ENCODE data around the gene SLC7A6.

Gene SLC7A6

DNA sequence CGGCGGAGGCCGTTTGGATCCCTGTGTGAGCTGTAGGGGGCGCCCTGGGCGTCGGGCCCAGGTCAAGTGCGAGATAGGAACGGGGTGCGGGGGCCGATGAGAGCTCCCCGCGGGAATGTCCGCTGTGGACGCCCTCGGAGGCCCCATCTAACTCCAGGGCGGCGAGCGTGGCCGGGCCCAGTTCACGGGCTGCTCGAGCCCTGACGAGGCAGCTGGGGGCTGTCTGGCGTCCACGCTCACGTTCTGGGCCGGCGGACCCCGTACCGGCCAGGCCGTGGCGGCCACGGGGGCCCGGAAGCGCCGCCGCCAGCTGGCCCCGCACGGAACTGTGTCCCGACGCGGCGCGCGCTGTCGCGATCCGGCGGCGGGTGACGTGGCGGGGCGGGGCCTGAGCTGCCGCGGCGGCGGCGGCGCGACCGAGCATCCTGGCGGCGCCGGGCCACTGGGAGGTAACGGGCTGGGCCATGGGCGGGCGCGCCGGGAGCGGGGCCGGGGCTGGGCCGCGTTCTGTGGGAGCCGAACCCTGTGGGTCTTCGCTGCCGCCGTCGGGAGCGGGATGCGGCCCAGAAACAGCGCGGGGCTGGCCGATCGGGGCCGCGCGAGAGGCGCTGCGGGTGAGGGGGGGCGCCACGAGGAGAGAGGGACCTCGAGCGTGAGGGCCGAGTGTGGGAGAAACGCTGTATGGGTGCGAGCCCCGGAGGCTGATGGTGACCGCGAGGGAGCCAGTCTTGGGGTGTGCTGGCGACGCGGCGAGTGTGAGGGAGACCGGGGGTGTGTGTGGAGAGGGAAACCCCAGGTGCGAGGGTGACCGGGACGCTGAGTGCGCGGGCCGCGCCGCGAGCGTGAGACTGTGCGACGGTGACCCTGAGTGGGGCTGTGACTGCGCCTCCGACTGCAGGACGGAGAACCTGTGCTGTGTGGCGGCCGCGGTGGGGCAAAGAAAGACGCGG, at the start of gene SLC7A6:
Gene SLC7A6 (plus strand): TSS at position 399 of the 950 bp plus-strand sequence. CDS start 10,201 bp downstream, outside the sequence.
- DNase-seq (ENCODE audit: low read depth, low spot score) = peak; percentile 91

DNA sequence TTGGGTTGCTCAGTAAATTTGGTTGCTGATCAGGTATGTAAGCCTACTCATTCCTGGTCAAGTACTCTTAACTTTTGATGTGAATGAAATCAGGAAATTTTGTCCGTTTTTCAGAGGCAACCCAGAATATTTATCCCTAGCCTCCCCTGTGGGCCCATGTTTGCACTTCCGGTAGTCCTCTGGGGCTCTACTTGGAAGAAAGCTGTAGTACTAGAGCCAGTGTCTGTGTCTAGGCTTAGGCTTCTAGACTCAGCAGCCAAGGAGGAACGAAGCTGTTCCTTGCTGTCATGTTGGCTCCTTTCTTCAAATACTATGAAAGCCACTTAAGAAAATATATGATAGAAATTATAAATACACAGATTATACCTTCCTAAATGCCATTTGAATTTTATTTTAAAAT, 49.6 kb upstream of the SLC7A6 start:
- DNase-seq (ENCODE audit: low read depth, low spot score) = no peak

DNA sequence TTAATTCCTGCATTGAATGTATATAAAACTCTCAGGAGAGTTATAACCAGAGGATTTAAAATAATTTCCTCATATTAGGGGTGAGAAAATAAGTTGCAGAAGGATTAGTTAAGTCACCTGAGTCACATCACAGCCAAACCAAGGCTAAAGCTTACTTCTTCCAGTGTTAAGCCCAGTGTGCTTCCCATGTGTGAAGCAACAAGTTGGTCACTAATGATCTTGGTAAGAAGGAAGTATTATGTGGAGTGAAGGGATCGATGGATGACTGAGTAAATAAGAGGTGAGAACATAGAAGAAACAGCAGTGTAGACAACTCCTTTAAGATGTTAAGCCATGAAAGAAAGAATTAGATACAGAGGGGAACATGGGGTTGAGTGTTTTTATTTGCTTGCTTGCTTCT, 49.0 kb upstream of the SLC7A6 start:
- no peak for DNase-seq (ENCODE audit: low read depth, low spot score)

DNA sequence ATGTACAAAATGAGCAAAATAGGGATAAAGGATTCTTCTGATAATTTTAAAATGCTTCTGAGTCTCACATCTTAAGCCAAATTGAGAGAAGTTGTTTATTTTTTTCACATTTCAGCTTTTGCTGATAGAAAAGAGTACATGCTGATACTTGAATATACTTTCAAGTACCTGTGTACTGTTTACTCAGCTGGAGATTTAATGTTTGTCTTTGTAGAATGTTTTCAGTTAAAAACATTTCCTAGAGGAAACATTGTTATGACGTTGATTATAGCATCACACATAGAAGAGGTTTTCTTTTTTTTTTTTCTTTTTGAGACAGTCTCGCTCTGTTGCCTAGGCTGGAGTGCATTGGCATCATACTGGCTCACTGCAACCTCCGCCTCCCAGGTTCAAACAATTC, 48.1 kb upstream of the SLC7A6 start:
- DNase-seq (ENCODE audit: low read depth, low spot score) = no peak

DNA sequence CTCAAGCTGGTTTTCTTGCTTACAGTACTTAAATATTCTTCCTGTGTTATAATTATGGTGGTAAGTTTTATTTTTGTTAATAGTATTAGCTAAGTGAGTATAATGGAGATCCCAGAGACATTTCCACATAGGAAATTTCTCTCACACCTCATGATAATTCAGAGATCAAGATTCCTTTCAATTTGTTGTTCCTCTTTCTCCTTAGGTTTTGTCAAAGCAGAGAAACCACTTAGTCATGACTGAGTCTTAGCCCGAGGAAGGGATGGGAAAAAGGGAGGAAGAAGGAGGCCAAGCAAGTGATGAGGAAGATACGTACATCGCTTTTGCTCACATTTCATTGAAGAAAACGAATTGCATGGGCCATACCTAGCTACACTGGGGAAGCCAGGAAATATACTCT, 46.8 kb upstream of the SLC7A6 start:
- DNase-seq (ENCODE audit: low read depth, low spot score) = no peak

DNA sequence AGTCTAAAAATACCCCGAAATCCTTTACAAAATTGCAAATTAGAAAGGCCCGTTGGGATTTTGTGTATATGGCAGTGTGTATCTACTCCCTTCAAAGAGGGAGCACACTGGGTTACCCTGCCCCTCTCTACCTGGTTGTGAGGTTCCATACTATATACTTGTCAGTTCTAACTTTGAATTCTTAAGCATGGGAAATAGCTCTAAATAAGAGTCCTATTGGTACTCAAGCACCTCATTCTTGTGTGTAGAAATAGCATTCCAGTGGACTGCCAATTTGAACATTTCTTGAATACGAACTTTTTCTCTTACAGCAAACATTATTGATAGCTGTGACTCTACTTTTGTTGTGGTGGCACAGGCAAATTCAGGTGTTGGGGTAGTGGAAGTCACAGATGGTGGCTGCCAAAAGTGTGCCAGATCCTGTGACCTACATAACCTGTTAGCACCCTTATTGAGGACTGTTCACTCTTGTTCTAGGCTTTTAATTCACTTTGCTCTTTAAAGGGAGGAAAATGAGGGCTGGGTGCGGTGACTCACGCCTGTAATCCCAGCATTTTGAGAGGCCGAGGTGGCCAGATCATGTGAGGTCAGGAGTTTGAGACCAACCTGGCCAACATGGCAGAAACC, 44.5 kb upstream of the SLC7A6 start:
- DNase-seq (ENCODE audit: low read depth, low spot score) = no peak

DNA sequence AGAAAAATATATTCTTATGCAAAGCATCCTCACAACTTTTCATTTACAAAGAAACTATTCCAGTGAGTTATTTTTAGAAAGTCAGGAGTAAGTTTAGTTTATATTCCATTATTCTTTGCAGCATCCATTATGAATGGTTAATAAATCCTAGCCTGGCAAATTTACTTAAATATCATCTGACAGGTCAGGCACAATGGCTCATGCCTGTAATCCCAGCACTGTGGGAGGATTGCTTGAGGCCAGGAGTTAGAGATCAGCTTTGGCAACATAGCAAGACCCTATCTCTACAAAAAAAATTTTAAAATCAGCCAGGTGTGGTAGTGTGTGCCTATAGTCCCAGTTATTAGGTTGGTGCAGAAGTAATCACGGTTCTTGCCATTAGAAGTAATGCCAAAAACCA, 41.3 kb upstream of the SLC7A6 start:
- DNase-seq (ENCODE audit: low read depth, low spot score) = no peak

DNA sequence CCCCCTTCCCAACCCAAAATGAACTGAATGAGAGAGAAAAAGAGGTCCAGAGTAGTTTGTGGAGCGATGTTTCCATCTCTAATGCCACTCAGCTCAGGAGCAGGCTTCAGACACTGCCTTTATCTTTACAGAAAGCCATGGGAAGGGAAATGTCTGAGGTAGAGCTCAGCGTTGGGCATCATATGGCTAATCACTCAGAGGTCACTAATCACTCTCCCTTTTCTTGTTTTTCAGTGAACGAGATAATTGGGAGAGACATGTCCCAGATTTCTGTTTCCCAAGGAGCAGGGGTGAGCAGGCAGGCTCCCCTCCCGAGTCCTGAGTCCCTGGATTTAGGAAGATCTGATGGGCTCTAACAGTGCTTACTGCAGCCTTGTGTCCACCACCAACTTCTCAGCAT, 38.2 kb upstream of the SLC7A6 start:
- DNase-seq (ENCODE audit: low read depth, low spot score) = no peak

DNA sequence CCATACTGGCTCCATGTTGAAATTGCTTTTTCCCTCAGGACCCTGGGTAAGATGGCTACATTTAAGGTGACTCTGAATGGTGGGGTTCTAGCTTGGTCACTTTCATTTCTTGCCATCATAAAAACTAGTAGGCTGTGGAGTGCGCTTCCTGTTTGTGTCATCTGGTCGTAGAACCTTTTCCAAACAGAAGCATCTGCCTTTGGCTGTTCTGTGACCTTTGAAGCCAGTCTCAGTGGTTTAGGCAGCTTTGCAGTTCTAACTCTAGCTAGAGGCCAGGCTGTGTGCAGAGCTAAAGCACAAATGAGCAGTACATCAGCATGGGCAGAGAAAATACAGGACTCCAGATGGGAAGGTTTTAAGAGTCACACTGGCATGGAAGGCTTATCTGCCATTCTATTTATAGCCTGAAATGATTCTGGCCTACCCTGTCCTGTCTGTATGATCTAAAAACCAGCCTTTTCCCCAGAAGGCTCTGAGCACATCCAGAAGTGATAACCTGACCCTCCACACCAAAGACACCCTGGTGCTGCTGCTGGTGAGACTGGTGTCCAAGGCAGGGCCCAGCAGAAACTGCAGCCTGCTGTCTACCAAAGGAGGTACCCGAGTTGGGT, 37.0 kb upstream of the SLC7A6 start:
- no peak for DNase-seq (ENCODE audit: low read depth, low spot score)

DNA sequence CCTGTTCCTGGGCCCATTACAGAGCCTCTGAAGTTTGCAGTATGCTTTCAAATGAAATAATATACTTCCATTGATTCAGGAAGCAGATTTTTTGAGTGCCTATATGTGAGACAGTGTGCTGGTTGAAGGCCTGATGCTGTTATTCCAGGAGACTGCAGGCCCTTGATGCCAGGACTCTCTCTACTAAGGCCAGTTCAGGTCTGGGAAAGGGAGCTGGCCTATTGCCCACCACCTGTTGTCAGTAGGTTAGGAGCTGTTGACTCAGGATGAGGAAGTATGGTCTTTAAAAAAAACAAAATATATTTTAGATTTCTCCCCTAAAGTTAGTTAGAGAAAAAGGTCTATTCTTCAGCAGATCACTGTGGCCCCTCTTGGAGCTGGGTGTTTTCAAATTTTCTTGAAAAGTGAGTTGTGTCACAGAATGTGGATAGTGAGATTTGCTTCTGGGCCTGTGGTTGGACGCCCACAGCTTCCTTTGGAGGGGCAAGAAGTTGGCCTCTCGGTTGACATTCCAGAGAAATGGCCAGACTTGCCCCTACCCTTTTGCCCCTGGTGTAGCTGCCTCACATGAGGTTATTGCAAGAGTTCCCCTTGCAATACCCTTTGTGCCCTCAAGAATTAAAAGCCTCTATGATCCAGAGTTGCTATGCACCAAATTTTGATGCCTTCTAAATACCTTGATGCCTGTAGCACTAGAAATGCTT, 36.3 kb upstream of the SLC7A6 start:
- no peak for DNase-seq (ENCODE audit: low read depth, low spot score)

DNA sequence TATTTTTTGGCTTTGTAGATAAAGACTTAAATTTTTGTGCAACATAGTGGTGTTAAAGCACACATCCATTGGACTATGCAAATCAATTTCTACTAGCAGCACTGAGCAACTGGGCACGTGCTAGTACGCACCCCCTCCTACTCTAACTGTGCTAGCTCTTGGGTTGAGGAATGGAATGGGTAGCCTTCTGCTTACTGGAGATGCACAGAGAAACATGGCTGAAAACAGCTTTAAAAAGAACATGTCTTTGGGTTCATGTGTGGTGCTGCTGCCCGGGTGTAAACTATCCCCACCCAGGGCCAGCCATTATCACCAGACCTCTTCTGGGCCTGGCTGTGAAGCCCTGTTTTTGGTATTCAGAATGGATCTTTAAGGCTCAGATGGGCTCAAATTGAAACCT, 35.7 kb upstream of the SLC7A6 start:
- DNase-seq (ENCODE audit: low read depth, low spot score) = no peak

DNA sequence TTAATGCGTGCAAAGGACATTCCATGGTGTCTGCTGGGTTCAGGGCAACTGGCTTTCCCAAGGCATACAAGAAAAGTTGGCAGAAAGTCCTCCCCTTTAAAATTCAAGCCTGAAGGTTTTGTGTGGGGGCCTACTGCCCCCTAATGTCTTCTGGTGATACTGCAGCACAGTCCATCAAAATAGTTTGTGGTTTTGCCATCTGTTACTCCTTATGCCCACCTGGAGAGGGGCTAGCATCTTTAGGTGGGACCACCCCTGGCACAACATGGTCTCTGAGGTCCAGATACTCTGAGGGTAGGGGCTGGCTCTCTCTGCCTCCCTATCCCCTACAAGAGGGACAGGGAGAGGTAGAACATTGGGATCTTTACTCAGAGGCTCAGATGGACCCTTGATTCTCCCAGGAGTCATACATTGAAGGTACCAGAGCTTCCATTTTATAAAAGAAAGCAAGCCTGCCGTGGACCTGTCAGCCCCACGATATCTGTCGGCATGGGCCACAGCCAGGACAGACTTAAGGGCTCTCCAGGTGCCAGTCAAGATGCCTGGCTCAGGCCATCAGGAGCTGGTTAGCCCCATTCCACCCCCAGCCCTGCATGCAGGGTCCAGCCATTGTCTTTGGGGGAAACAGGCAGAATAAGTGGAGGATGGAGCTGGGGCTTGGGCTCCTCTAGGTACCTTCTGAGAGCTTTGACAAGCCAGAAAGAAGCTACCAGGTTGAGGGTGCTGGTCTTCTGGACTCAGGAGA, 34.7 kb upstream of the SLC7A6 start:
- peak; percentile 81 for DNase-seq (ENCODE audit: low read depth, low spot score)

DNA sequence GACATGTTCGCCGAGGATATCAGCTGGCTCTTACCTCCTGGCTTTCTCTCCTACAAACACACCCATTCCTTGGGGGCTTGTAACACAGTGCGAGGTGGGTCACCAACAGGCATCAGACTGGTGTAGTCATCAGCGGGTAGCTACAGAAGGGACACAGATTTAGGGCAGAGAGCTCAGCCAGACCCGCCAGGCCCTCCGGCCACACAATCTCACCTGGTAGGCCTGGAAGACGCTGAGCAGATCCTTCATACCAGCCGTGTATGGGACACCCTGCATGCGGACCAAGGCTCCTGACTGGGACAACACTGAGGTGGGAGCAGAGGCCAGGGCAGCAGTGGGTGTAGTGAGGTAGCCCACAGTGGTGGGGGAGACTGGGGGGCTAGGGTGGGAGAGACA, 34.2 kb upstream of the SLC7A6 start:
- no peak for DNase-seq (ENCODE audit: low read depth, low spot score)

DNA sequence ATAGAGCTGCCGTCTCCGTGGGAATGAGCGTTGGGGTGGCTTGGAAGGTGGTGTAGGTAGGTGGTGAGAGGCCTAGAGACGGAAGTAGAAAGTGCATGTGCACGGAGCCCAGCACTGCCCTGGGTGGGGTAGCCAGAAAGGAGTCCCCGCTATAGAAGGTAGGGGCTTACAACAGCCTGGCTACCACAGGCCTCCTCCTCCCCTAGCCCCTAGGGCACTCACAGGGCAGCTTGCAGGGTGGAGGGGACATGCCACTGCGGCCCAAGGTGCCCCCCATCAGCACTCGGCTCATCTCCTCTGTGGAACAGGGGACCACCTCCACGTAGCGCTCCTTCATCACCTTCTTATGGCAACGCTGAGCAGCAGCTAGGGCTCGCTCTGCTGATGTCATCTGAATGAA, 33.4 kb upstream of the SLC7A6 start:
- no peak for DNase-seq (ENCODE audit: low read depth, low spot score)

DNA sequence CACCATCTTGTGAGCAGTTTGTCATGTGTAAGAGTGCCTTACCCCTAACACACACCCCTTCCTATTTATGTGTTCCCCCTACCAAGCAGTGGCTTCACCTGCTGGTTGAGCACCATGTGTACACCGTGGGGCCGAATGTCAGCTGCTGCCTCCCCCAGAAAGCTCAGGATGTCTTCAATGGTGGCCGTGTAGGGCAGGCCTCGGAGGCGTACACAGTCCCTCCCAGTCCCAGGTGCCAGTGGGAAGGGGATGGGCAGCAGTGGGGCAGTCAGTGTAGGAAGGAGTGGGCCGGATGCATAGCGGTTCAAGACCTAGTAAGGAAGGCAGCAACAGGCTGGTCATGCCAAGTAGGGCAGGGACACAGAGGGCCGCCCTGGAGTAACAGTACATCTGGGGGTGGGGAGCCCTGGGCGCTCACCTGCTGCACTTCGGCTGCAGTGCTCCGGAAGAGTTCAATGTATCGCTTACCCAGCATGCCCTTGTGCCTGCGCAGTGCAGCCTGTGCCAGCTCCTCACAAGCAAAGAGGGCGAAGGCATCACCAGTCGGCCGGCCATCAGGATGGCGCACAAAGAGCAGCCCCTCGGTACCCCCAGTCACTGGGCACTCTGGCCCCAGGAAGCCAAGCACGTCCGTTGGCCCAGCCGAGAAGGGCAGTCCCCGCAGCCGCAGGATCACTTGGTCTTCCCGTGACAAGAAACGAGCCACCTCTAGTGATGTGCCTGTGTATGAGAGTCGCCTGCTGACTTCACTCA, 32.8 kb upstream of the SLC7A6 start:
- DNase-seq (ENCODE audit: low read depth, low spot score) = no peak

DNA sequence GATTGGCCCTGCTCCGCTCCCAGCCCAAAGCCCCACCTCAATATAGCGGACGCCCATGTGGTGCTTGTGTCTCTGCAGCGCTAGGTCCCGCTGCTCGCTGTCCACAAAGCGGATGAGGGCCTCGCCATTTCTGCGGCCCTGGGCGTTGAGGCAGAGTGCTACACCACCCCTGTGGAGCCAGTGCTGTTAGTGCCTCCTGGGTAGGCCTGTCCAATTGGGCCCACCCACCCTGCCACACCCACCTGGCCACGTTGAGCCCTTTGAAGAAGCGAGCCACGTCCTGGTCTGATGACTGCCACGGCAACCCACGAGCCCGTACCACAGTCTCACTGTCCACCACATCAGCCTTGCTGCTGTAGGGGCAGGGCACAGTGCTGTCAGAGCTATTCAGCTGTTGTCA, 32.0 kb upstream of the SLC7A6 start:
- no peak for DNase-seq (ENCODE audit: low read depth, low spot score)

DNA sequence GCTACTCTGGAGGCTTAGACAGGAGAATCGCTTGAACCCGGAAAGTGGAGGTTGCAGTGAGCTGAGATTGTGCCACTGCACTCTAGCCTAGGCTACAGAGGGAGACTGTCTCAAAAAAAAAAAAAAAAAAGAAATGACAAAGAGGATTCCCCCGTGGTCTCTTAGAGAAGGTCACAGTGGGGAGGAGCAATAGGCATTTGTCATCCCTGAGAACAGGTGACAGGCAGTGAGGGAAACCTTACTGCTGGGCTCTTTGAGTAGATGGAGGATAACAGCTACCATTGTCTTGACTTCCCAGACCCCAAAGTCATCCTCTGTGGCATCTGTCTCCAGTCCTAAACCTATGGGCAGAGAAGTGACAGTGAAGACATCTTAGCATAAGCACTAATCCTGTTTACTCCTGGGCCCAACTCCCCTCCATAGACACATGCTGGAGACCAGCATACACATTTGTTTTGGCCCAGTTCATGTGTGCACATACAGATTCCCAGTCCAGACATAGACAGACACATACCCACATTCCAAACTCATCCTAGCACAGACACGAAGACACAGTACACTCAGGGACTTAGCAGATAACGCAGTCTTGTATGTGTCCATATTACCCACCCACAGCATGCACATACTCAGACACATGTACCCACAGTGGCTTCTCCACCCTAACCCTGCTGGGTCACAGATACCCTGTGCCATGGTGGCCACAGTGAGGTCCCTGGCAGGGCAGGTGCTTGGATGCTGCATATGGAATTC, 31.1 kb upstream of the SLC7A6 start:
- no peak for DNase-seq (ENCODE audit: low read depth, low spot score)

DNA sequence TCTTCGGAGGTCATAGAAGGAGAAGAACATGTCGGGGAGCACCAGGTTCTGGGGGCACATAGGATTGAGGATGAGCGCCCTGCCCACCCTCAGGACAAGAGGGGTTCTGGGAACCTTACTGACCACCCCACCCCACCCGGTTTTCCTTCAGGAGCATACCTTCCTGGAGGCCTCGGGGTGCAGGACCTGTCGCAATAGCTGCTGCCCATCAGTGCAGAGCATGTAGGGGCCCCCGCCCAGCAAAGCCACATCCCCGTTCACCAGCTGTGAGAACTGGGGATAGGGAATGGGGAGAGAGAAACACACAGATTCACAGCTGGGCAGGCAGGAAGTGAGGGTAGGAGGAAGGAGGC, 30.5 kb upstream of the SLC7A6 start:
- DNase-seq (ENCODE audit: low read depth, low spot score) = no peak

DNA sequence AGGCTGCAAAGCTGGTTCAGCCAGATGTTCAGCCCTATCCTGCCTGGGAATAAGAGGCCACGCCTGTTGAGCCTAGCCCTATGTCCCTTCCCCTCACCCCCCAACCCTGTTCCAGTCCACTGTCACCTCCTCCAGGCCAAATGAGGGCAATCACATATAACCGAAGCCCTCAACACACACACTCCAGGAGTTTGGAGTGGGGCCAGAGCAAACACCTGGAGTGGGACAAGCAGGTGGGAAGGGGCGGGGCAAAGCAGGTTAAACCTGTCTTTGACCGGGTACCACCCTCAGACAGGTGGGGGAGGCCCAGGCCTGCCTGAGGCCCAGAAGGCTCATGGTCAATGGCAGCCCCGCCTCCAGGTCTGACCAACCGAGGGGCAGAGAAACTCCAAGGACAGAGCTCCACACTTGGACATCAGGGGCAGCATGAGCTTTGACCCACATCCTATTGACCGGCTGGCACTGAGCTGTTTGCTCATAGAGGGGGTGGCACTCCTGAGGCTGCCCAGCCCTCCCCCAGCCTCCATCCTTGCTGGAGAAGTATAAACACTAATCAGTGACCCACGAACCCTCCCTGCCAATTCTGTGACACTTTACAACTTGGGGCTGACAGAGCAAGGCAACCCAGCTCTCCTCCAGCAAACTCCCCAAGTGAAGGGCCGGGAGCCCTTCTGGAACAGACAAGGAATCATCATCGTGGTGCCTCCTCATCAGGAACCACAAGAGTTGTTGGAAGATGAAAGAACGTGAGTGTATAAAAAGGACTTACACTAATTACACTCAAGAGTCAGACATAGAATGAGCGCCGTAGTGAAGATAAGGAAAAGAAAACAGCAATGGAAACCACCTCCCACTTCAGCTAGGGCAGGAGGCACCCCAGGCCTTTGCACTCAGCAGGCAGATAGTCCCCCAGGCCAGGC, 29.9 kb upstream of the SLC7A6 start:
- DNase-seq (ENCODE audit: low read depth, low spot score) = no peak

Measured in astrocyte of the hippocampus (primary cell).